ENCODE measurements around the gene COL24A1. TPM values are rescaled to one million over a fixed set of nuclear protein-coding genes. Genes with fewer than 3 reads are reported as not detected.
"Not testable (repeated sequence)": the region's sequence is repeated elsewhere in the genome, so short reads cannot be mapped to it uniquely, and the experiment has no call there.

COL24A1 gene
- total RNA-seq, 2 donors from 2014 or later = 0.12 to 0.34 TPM

- no peaks in the 10 kb centered on the region for H3K36me3 Mint-ChIP-seq (ENCODE audit: insufficient read depth in 2 of 2)
- no peak overlapping the region for H3K27ac Mint-ChIP-seq
- DNase-seq = no peak
- no peak for ATAC-seq (replicated peaks in 1 of 2)
- no peaks in the 10 kb centered on the region for H3K4me1 Mint-ChIP-seq (ENCODE audit: low read depth)
- no peak overlapping the region for H3K4me3 Mint-ChIP-seq
- no peaks in the 10 kb centered on the region for H3K9me3 Mint-ChIP-seq
- H3K27me3 Mint-ChIP-seq (ENCODE audit: low read depth) = no peaks in the 10 kb centered on the region
Measured at GRCh38 chr1:85734931-85735330, 421.6 kb downstream of the COL24A1 start.

DNA sequence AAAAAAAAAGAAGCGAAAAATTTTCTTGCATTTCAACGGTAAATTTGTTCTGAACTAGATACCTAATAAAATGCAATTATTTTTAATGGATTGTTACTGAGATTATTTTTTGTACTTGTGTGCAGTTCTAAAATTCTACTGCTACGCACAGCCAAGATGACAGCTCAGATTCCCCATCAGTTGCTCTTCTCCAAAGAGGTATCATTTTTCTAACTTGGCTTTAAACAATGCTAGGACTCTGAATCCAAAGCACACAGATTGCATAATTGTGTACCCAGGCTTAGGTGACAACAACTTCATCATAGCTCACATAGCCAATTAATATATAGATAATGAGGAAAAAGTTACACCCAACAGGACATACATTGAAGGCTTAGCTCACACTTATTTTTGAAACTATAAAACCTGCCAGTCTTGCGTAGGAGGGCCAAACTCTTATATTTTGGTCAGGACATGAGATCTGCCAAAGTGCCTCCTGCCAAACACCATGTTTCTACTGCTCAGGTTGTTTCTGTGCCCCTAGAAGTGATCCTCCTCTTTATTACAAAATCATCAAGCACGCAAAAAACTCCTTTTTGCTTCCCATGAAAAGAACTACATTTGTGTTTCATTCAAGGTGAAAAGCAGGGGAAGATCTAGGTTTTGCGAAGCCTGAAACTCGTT lies 437.8 kb downstream of the COL24A1 start:
- Mint-ChIP-seq H3K27me3 (ENCODE audit: low read depth) (no peaks in the 10 kb centered on the region), H3K9me3 (peaks cover 6% of the 10 kb centered on the region in 2 donors), H3K36me3 (ENCODE audit: insufficient read depth in 2 of 2) (peaks cover 5 to 9% of the 10 kb centered on the region in 2 donors), H3K27ac (no peak overlapping the region), H3K4me1 (ENCODE audit: low read depth) (no peaks in the 10 kb centered on the region), H3K4me3 (no peak overlapping the region)
- ATAC-seq (replicated peaks in 1 of 2) (no peak), DNase-seq (no peak)

- H3K4me3 Mint-ChIP-seq; H3K4me1 Mint-ChIP-seq (ENCODE audit: low read depth); DNase-seq; H3K27me3 Mint-ChIP-seq (ENCODE audit: low read depth); ATAC-seq (replicated peaks in 1 of 2); H3K9me3 Mint-ChIP-seq; H3K27ac Mint-ChIP-seq; H3K36me3 Mint-ChIP-seq (ENCODE audit: insufficient read depth in 2 of 2): not testable (repeated sequence)
Measured at GRCh38 chr1:85714418-85715114, 442.0 kb downstream of the COL24A1 start.

DNA sequence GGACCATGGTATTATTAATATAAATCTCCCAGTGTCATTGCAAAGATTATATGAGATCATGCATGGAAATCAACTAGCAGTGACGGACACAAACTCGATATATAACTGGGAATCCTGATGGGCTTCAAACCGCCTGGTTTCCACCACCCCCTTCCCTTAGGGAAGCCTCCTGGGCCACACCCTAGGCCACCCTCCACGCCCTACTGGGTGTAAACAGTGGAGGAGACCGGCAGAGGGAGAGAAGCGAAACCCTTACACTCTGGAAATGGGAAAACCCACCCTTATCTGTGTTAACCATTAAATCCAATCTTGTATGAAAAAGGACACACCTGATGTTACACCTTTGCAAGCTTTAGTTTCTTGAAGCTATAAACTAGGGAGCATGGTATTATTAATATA lies 447.7 kb downstream of the COL24A1 start:
- Mint-ChIP-seq H3K9me3 (no peaks in the 10 kb centered on the region), H3K27ac (no peak overlapping the region)

GRCh38 chr1:85707990-85708828 lies 448.4 kb downstream of the COL24A1 start, which contains the start of gene ZNHIT6:
Gene ZNHIT6, minus strand, starts transcription at chr1:85708433. Its CDS starts 149 bp downstream, at chr1:85708284.
- ATAC-seq (replicated peaks in 1 of 2) = peak; percentile 89 to 93

More for the DNA sequence above, 447.7 kb downstream of the COL24A1 start:
- H3K36me3 Mint-ChIP-seq (ENCODE audit: insufficient read depth in 2 of 2) = peaks cover 5 to 14% of the 10 kb centered on the region in 2 donors
- H3K27me3 Mint-ChIP-seq (ENCODE audit: low read depth) = no peaks in the 10 kb centered on the region
- peak in 1 of 2 donors; percentile 5 for DNase-seq
- no peak overlapping the region for H3K4me3 Mint-ChIP-seq
- peaks cover 23% of the 10 kb centered on the region for H3K4me1 Mint-ChIP-seq (ENCODE audit: low read depth)
- no peak for ATAC-seq (replicated peaks in 1 of 2)

GRCh38 chr1:85707267-85707989 lies 449.1 kb downstream of the COL24A1 start:
- H3K27me3 Mint-ChIP-seq (ENCODE audit: low read depth) = no peaks in the 10 kb centered on the region
- H3K4me1 Mint-ChIP-seq (ENCODE audit: low read depth) = peaks cover 28% of the 10 kb centered on the region
- no peaks in the 10 kb centered on the region for H3K9me3 Mint-ChIP-seq
- ATAC-seq (replicated peaks in 1 of 2) (peak in 1 of 2 donors; percentile 37), DNase-seq (no peak)
- no peak overlapping the region for H3K4me3 Mint-ChIP-seq
- H3K36me3 Mint-ChIP-seq (ENCODE audit: insufficient read depth in 2 of 2) = peaks cover 7 to 18% of the 10 kb centered on the region in 2 donors
- no peak overlapping the region for H3K27ac Mint-ChIP-seq

More at GRCh38 chr1:85707990-85708828, 448.4 kb downstream of the COL24A1 start, which contains the start of gene ZNHIT6:
- H3K4me1 Mint-ChIP-seq (ENCODE audit: low read depth) = peaks cover 28% of the 10 kb centered on the region
- no peaks in the 10 kb centered on the region for H3K27me3 Mint-ChIP-seq (ENCODE audit: low read depth)
- H3K36me3 Mint-ChIP-seq (ENCODE audit: insufficient read depth in 2 of 2) = peaks cover 7 to 14% of the 10 kb centered on the region in 2 donors
- DNase-seq = peak; percentile 83 to 91
- H3K4me3 Mint-ChIP-seq = no peak within 1 kb of the TSS
- no peak within 1 kb of the TSS for H3K27ac Mint-ChIP-seq
- no peaks in the 10 kb centered on the region for H3K9me3 Mint-ChIP-seq

GRCh38 chr1:85705940-85706339 lies 450.6 kb downstream of the COL24A1 start:
- Mint-ChIP-seq H3K4me1 (ENCODE audit: low read depth) (peaks cover 28% of the 10 kb centered on the region), H3K9me3 (no peaks in the 10 kb centered on the region), H3K27me3 (ENCODE audit: low read depth) (no peaks in the 10 kb centered on the region), H3K4me3 (peak overlapping the region; percentile 51 to 56), H3K27ac (no peak overlapping the region), H3K36me3 (ENCODE audit: insufficient read depth in 2 of 2) (peaks cover 7 to 25% of the 10 kb centered on the region in 2 donors)
- DNase-seq (no peak), ATAC-seq (replicated peaks in 1 of 2) (no peak)

- H3K27ac Mint-ChIP-seq = no peak overlapping the region
- no peak overlapping the region for H3K4me3 Mint-ChIP-seq
- H3K27me3 Mint-ChIP-seq (ENCODE audit: low read depth) = no peaks in the 10 kb centered on the region
- H3K36me3 Mint-ChIP-seq (ENCODE audit: insufficient read depth in 2 of 2) = peaks cover 4 to 24% of the 10 kb centered on the region in 2 donors
- no peaks in the 10 kb centered on the region for H3K9me3 Mint-ChIP-seq
- ATAC-seq (replicated peaks in 1 of 2) (no peak), DNase-seq (no peak)
- H3K4me1 Mint-ChIP-seq (ENCODE audit: low read depth) = peaks cover 23% of the 10 kb centered on the region
Measured at GRCh38 chr1:85700422-85700821, 456.1 kb downstream of the COL24A1 start.

GRCh38 chr1:85697895-85698294 lies 458.7 kb downstream of the COL24A1 start:
- DNase-seq = no peak
- no peak for ATAC-seq (replicated peaks in 1 of 2)
- H3K9me3 Mint-ChIP-seq = no peaks in the 10 kb centered on the region
- peaks cover 4% of the 10 kb centered on the region for H3K4me1 Mint-ChIP-seq (ENCODE audit: low read depth)
- H3K4me3 Mint-ChIP-seq = no peak overlapping the region
- peaks cover 0 to 19% of the 10 kb centered on the region in 2 donors for H3K36me3 Mint-ChIP-seq (ENCODE audit: insufficient read depth in 2 of 2)
- H3K27me3 Mint-ChIP-seq (ENCODE audit: low read depth) = no peaks in the 10 kb centered on the region
- no peak overlapping the region for H3K27ac Mint-ChIP-seq

- Mint-ChIP-seq H3K9me3 (no peaks in the 10 kb centered on the region), H3K4me3 (no peak overlapping the region), H3K27me3 (ENCODE audit: low read depth) (no peaks in the 10 kb centered on the region), H3K27ac (peak overlapping the region; percentile 69), H3K4me1 (ENCODE audit: low read depth) (no peaks in the 10 kb centered on the region), H3K36me3 (ENCODE audit: insufficient read depth in 2 of 2) (peaks cover 0 to 15% of the 10 kb centered on the region in 2 donors)
- DNase-seq = no peak
- no peak for ATAC-seq (replicated peaks in 1 of 2)
Measured at GRCh38 chr1:85692730-85693314, 463.8 kb downstream of the COL24A1 start.

GRCh38 chr1:85689775-85690404 lies 466.7 kb downstream of the COL24A1 start:
- H3K27ac Mint-ChIP-seq = no peak overlapping the region
- H3K4me1 Mint-ChIP-seq (ENCODE audit: low read depth) = no peaks in the 10 kb centered on the region
- H3K27me3 Mint-ChIP-seq (ENCODE audit: low read depth) = no peaks in the 10 kb centered on the region
- H3K36me3 Mint-ChIP-seq (ENCODE audit: insufficient read depth in 2 of 2) = peaks cover 3 to 13% of the 10 kb centered on the region in 2 donors
- no peak overlapping the region for H3K4me3 Mint-ChIP-seq
- DNase-seq (no peak), ATAC-seq (replicated peaks in 1 of 2) (no peak)
- no peaks in the 10 kb centered on the region for H3K9me3 Mint-ChIP-seq
